ENCODE results near the gene TFF1.

TFF1 gene

DNA sequence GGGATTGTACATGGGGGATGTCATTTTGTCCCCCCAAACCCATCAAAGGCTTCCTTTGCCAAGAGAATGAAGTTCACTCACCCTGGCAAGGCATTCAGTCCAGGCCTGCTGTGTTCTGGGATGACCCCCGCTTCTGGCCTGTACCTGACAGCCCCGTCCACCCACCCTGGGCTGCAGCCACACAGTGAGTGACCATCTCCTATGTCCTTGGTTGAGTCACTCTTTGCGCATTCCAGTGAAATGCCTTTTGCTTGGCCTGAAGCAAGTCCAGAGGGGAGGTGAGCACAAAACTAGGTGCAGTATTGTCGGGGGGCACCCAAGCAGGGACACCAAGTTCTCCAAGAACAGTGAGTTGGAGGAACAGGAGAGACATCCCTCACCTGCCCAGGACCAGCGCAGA, 19.3 kb upstream of the TFF1 start:
- Histone ChIP-seq H3K4me3 (ENCODE audit: low read length in 2 of 2) (no peak overlapping the region), H4K8ac (ENCODE audit: low read depth, low read length) (no peak overlapping the region), H3K23ac (ENCODE audit: low read depth, low read length, poor library complexity) (no peak overlapping the region), H3K18ac (ENCODE audit: low read length) (no peak overlapping the region), H2BK5ac (ENCODE audit: low read length) (no peak overlapping the region), H2BK12ac (ENCODE audit: low read length) (no peak overlapping the region), H3K9me3 (replicated peaks in 1 of 2; ENCODE audit: control insufficient read depth in 2 of 2, insufficient read depth in 1 of 2, low read depth in 1 of 2, low read length in 2 of 2) (peaks cover 0 to 2% of the 10 kb centered on the region in 2 donors), H4K91ac (ENCODE audit: low read depth, low read length, poor library complexity) (no peak overlapping the region), H3K79me1 (ENCODE audit: low read depth, low read length) (no peaks in the 10 kb centered on the region), H3K4me1 (ENCODE audit: control insufficient read depth in 2 of 2, insufficient read depth in 1 of 2, low read depth in 1 of 2, low read length in 2 of 2) (peaks cover 0 to 12% of the 10 kb centered on the region in 2 donors), H3K4me2 (ENCODE audit: insufficient read depth, low read length, poor library complexity, severe bottlenecking) (no peak overlapping the region), H3K9ac (ENCODE audit: low read depth, low read length, poor library complexity) (no peak overlapping the region), H3K27me3 (ENCODE audit: control insufficient read depth in 3 of 3, insufficient read depth in 3 of 3, low read depth in 1 of 3, low read length in 3 of 3) (no peaks in the 10 kb centered on the region), H3K14ac (ENCODE audit: low read length) (no peak overlapping the region), H3K36me3 (replicated peaks in 1 of 2; ENCODE audit: control insufficient read depth in 2 of 2, insufficient read depth in 2 of 2, low read length in 2 of 2) (no peaks in the 10 kb centered on the region), H3K27ac (replicated peaks; ENCODE audit: low read length) (no peak overlapping the region), H2AFZ (ENCODE audit: low read length) (no peak overlapping the region), H2BK120ac (ENCODE audit: low read depth, low read length) (no peak overlapping the region), H2BK15ac (ENCODE audit: low read length) (no peak overlapping the region), H2AK5ac (ENCODE audit: low read depth, low read length) (no peak overlapping the region), H3K4ac (ENCODE audit: low read length) (no peak overlapping the region)
- no CpG with 5 or more reads among the region's 5 CpGs for WGBS, 2 donors (ENCODE audit: extremely low coverage in 2 of 2, insufficient read length in 2 of 2, insufficient replicate concordance in 1 of 2)
- no peak for DNase-seq (ENCODE audit: low spot score)

DNA sequence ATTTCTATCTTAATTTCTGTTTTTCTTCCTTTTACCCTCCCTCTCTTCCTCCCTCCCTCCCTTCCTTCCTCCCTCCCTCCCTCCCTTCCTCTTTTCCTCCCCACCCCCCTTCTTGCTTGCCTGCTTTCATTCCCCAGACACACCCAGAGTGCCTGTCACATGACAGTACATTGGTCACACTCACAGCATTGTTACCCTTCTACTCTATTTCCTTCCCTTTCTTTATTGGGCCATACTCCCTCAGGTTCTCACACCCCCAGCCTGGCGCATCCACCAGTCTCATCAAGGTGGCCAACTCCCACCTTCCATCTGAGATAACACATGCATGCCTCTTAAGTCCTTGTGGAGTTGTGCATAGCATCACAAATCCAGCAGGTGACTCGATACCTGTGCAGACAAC, 18.7 kb upstream of the TFF1 start:
- Histone ChIP-seq H3K27ac (replicated peaks; ENCODE audit: low read length) (no peak overlapping the region), H3K4me1 (ENCODE audit: control insufficient read depth in 2 of 2, insufficient read depth in 1 of 2, low read depth in 1 of 2, low read length in 2 of 2) (peaks cover 0 to 12% of the 10 kb centered on the region in 2 donors), H2AK5ac (ENCODE audit: low read depth, low read length) (no peak overlapping the region), H3K4ac (ENCODE audit: low read length) (no peak overlapping the region), H2BK12ac (ENCODE audit: low read length) (no peak overlapping the region), H3K79me1 (ENCODE audit: low read depth, low read length) (no peaks in the 10 kb centered on the region), H2BK5ac (ENCODE audit: low read length) (no peak overlapping the region), H3K27me3 (ENCODE audit: control insufficient read depth in 3 of 3, insufficient read depth in 3 of 3, low read depth in 1 of 3, low read length in 3 of 3) (no peaks in the 10 kb centered on the region), H3K9ac (ENCODE audit: low read depth, low read length, poor library complexity) (no peak overlapping the region), H2BK120ac (ENCODE audit: low read depth, low read length) (no peak overlapping the region), H3K9me3 (replicated peaks in 1 of 2; ENCODE audit: control insufficient read depth in 2 of 2, insufficient read depth in 1 of 2, low read depth in 1 of 2, low read length in 2 of 2) (peaks cover 0 to 2% of the 10 kb centered on the region in 2 donors), H4K91ac (ENCODE audit: low read depth, low read length, poor library complexity) (no peak overlapping the region), H3K23ac (ENCODE audit: low read depth, low read length, poor library complexity) (no peak overlapping the region), H3K4me2 (ENCODE audit: insufficient read depth, low read length, poor library complexity, severe bottlenecking) (no peak overlapping the region), H3K4me3 (ENCODE audit: low read length in 2 of 2) (no peak overlapping the region), H3K36me3 (replicated peaks in 1 of 2; ENCODE audit: control insufficient read depth in 2 of 2, insufficient read depth in 2 of 2, low read length in 2 of 2) (no peaks in the 10 kb centered on the region), H3K18ac (ENCODE audit: low read length) (no peak overlapping the region), H2AFZ (ENCODE audit: low read length) (no peak overlapping the region), H2BK15ac (ENCODE audit: low read length) (no peak overlapping the region), H4K8ac (ENCODE audit: low read depth, low read length) (no peak overlapping the region), H3K14ac (ENCODE audit: low read length) (no peak overlapping the region)
- DNase-seq (ENCODE audit: low spot score) = no peak
- no CpG with 5 or more reads among the region's 2 CpGs for WGBS, 2 donors (ENCODE audit: extremely low coverage in 2 of 2, insufficient read length in 2 of 2, insufficient replicate concordance in 1 of 2)

- Histone ChIP-seq H3K36me3 (replicated peaks in 1 of 2; ENCODE audit: control insufficient read depth in 2 of 2, insufficient read depth in 2 of 2, low read length in 2 of 2) (no peaks in the 10 kb centered on the region), H4K91ac (ENCODE audit: low read depth, low read length, poor library complexity) (no peak overlapping the region), H3K4me2 (ENCODE audit: insufficient read depth, low read length, poor library complexity, severe bottlenecking) (no peak overlapping the region), H2BK12ac (ENCODE audit: low read length) (no peak overlapping the region), H3K4ac (ENCODE audit: low read length) (no peak overlapping the region), H3K4me3 (ENCODE audit: low read length in 2 of 2) (no peak overlapping the region), H2AK5ac (ENCODE audit: low read depth, low read length) (no peak overlapping the region), H2BK5ac (ENCODE audit: low read length) (no peak overlapping the region), H3K14ac (ENCODE audit: low read length) (no peak overlapping the region), H4K8ac (ENCODE audit: low read depth, low read length) (no peak overlapping the region), H3K9ac (ENCODE audit: low read depth, low read length, poor library complexity) (no peak overlapping the region), H3K79me1 (ENCODE audit: low read depth, low read length) (no peaks in the 10 kb centered on the region), H3K27me3 (ENCODE audit: control insufficient read depth in 3 of 3, insufficient read depth in 3 of 3, low read depth in 1 of 3, low read length in 3 of 3) (no peaks in the 10 kb centered on the region), H3K18ac (ENCODE audit: low read length) (peak overlapping the region; percentile 41), H2AFZ (ENCODE audit: low read length) (no peak overlapping the region), H2BK120ac (ENCODE audit: low read depth, low read length) (no peak overlapping the region), H2BK15ac (ENCODE audit: low read length) (no peak overlapping the region), H3K4me1 (ENCODE audit: control insufficient read depth in 2 of 2, insufficient read depth in 1 of 2, low read depth in 1 of 2, low read length in 2 of 2) (peaks cover 0 to 7% of the 10 kb centered on the region in 2 donors), H3K27ac (replicated peaks; ENCODE audit: low read length) (no peak overlapping the region), H3K23ac (ENCODE audit: low read depth, low read length, poor library complexity) (no peak overlapping the region), H3K9me3 (replicated peaks in 1 of 2; ENCODE audit: control insufficient read depth in 2 of 2, insufficient read depth in 1 of 2, low read depth in 1 of 2, low read length in 2 of 2) (peaks cover 0 to 2% of the 10 kb centered on the region in 2 donors)
- no peak for DNase-seq (ENCODE audit: low spot score)
- WGBS, 2 donors (ENCODE audit: extremely low coverage in 2 of 2, insufficient read length in 2 of 2, insufficient replicate concordance in 1 of 2) = no CpG with 5 or more reads among the region's 8 CpGs
Observed at GRCh38 chr21:42384156-42384945, 18.0 kb upstream of the TFF1 start.

GRCh38 chr21:42383331-42383730, 17.0 kb upstream of the TFF1 start:
- no peak overlapping the region for H2BK15ac ChIP-seq (ENCODE audit: low read length)
- H3K9me3 ChIP-seq (replicated peaks in 1 of 2; ENCODE audit: control insufficient read depth in 2 of 2, insufficient read depth in 1 of 2, low read depth in 1 of 2, low read length in 2 of 2) = peaks cover 0 to 2% of the 10 kb centered on the region in 2 donors
- peak overlapping the region; percentile 65 for H4K91ac ChIP-seq (ENCODE audit: low read depth, low read length, poor library complexity)
- peak overlapping the region; percentile 57 for H2AK5ac ChIP-seq (ENCODE audit: low read depth, low read length)
- H3K18ac ChIP-seq (ENCODE audit: low read length) = peak overlapping the region; percentile 78
- no peak for DNase-seq (ENCODE audit: low spot score)
- peak overlapping the region; percentile 47 for H3K9ac ChIP-seq (ENCODE audit: low read depth, low read length, poor library complexity)
- no peaks in the 10 kb centered on the region for H3K27me3 ChIP-seq (ENCODE audit: control insufficient read depth in 3 of 3, insufficient read depth in 3 of 3, low read depth in 1 of 3, low read length in 3 of 3)
- H2AFZ ChIP-seq (ENCODE audit: low read length) = no peak overlapping the region
- H3K4ac ChIP-seq (ENCODE audit: low read length) = no peak overlapping the region
- no CpG with 5 or more reads among the region's 6 CpGs for WGBS, 2 donors (ENCODE audit: extremely low coverage in 2 of 2, insufficient read length in 2 of 2, insufficient replicate concordance in 1 of 2)
- no peaks in the 10 kb centered on the region for H3K79me1 ChIP-seq (ENCODE audit: low read depth, low read length)
- no peaks in the 10 kb centered on the region for H3K36me3 ChIP-seq (replicated peaks in 1 of 2; ENCODE audit: control insufficient read depth in 2 of 2, insufficient read depth in 2 of 2, low read length in 2 of 2)
- H3K4me3 ChIP-seq (ENCODE audit: low read length in 2 of 2) = no peak overlapping the region
- H3K23ac ChIP-seq (ENCODE audit: low read depth, low read length, poor library complexity) = peak overlapping the region; percentile 1
- H2BK120ac ChIP-seq (ENCODE audit: low read depth, low read length) = no peak overlapping the region
- H2BK12ac ChIP-seq (ENCODE audit: low read length) = no peak overlapping the region
- H3K14ac ChIP-seq (ENCODE audit: low read length) = peak overlapping the region; percentile 42
- H2BK5ac ChIP-seq (ENCODE audit: low read length) = peak overlapping the region; percentile 20
- no peak overlapping the region for H4K8ac ChIP-seq (ENCODE audit: low read depth, low read length)
- H3K27ac ChIP-seq (replicated peaks; ENCODE audit: low read length) = no peak overlapping the region
- H3K4me2 ChIP-seq (ENCODE audit: insufficient read depth, low read length, poor library complexity, severe bottlenecking) = no peak overlapping the region
- no peaks in the 10 kb centered on the region for H3K4me1 ChIP-seq (ENCODE audit: control insufficient read depth in 2 of 2, insufficient read depth in 1 of 2, low read depth in 1 of 2, low read length in 2 of 2)
